OCI-LY1 (cell line): ENCODE data around the gene RNF125.

Source experiments
- H2AFZ ChIP-seq: fragments of 200-600 bp; sonication (generic), shearing (Covaris generic); 2 replicates; pipeline ENCODE4 v1.6.0; 2014; ENCODE audit warnings: antibody characterized with exemption, mild to moderate bottlenecking, low read length
- H3F3A ChIP-seq: fragments of 200-600 bp; sonication (generic), shearing (Covaris generic); 2 replicates; pipeline ENCODE4 v1.6.0; 2014; ENCODE audit warnings: mild to moderate bottlenecking, antibody characterized with exemption, low read length, moderate library complexity; ENCODE audit not compliant: insufficient read depth
- H3K27ac ChIP-seq: fragments of 200-600 bp; sonication (generic); 2 replicates; pipeline ENCODE4 v1.5.1; 2014; ENCODE audit warnings: low read length, mixed run types, mild to moderate bottlenecking, low read depth; ENCODE audit not compliant: poor library complexity, severe bottlenecking
- H3K27me3 ChIP-seq: fragments of 200-600 bp; sonication (generic); 2 replicates; pipeline ENCODE4 v1.6.0; 2014; ENCODE audit warnings: antibody characterized with exemption, mild to moderate bottlenecking, low read length, moderate library complexity; ENCODE audit not compliant: insufficient read depth
- H3K36me3 ChIP-seq: fragments of 200-600 bp; sonication (generic); 2 replicates; pipeline ENCODE4 v1.6.1; 2014; ENCODE audit warnings: mild to moderate bottlenecking, antibody characterized with exemption, low read length, moderate library complexity, mixed read lengths; ENCODE audit not compliant: insufficient read depth
- H3K4me1 ChIP-seq: fragments of 200-600 bp; sonication (generic); 2 replicates; pipeline ENCODE4 v1.5.1; 2014; ENCODE audit warnings: mild to moderate bottlenecking, low read length, moderate library complexity; ENCODE audit not compliant: insufficient read depth, severe bottlenecking
- H3K4me2 ChIP-seq: fragments of 200-600 bp; sonication (generic), shearing (Covaris generic); 2 replicates; pipeline ENCODE4 v1.6.1; 2014; ENCODE audit warnings: low read length
- H3K4me3 ChIP-seq: fragments of 200-600 bp; sonication (generic); 2 replicates; pipeline ENCODE4 v1.5.1; 2014; ENCODE audit warnings: low read length, low read depth, mild to moderate bottlenecking, mixed read lengths; ENCODE audit not compliant: poor library complexity, severe bottlenecking
- H3K79me2 ChIP-seq: fragments of 200-600 bp; shearing (Covaris generic); 2 replicates; pipeline ENCODE4 v1.6.1; 2016; ENCODE audit warnings: mixed run types, low read length, mixed read lengths; ENCODE audit not compliant: insufficient read depth
- H3K9ac ChIP-seq: fragments of 200-600 bp; sonication (generic), shearing (Covaris generic); 2 replicates; pipeline ENCODE4 v1.6.1; 2014; ENCODE audit warnings: mild to moderate bottlenecking, low read length, mixed read lengths
- H3K9me2 ChIP-seq: fragments of 200-600 bp; sonication (generic), shearing (Covaris generic); 2 replicates; pipeline ENCODE4 v1.6.1; 2014; ENCODE audit warnings: low read depth, mild to moderate bottlenecking, low read length, mixed read lengths
- H3K9me3 ChIP-seq: fragments of 200-600 bp; shearing (Covaris generic); 2 replicates; pipeline ENCODE4 v1.6.1; 2014; ENCODE audit warnings: low read length, mixed read lengths
- H4K20me1 ChIP-seq: fragments of 200-600 bp; sonication (generic), shearing (Covaris generic); 2 replicates; pipeline ENCODE4 v1.6.0; 2016; ENCODE audit warnings: mild to moderate bottlenecking, low read length; ENCODE audit not compliant: insufficient read depth
- CTCF ChIP-seq: fragments of 200-600 bp; sonication (generic), shearing (Covaris generic); IDR thresholded peaks from 2 replicates; pipeline ENCODE4 v1.5.1; 2017; ENCODE audit warnings: mild to moderate bottlenecking, antibody characterized with exemption, low read length, moderate library complexity, mixed read lengths
- EZH2 ChIP-seq: fragments of 200-600 bp; sonication (generic), shearing (Covaris generic); IDR thresholded peaks from 2 replicates; pipeline ENCODE4 v1.8.0; 2017; ENCODE audit warnings: borderline replicate concordance, mixed run types, mild to moderate bottlenecking, antibody characterized with exemption, low read length, moderate library complexity, mixed read lengths

Gene RNF125

GRCh38 chr18:31976242-31976641 lies 42.4 kb upstream of the RNF125 start:
- H3K9ac ChIP-seq: no peak overlapping the region
- no peak overlapping the region for H3K4me3 ChIP-seq
- H3K27ac ChIP-seq: no peak overlapping the region
- H4K20me1 ChIP-seq: no peaks in the 10 kb centered on the region
- H3K79me2 ChIP-seq: no peaks in the 10 kb centered on the region
- no peaks in the 10 kb centered on the region for H3K4me1 ChIP-seq
- no peak overlapping the region for H3K4me2 ChIP-seq
- no peak overlapping the region for H2AFZ ChIP-seq
- no peaks in the 10 kb centered on the region for H3K9me2 ChIP-seq
- TF ChIP-seq CTCF: no peak
- no peak for TF ChIP-seq EZH2
- no peaks in the 10 kb centered on the region for H3K27me3 ChIP-seq
- peaks cover 9% of the 10 kb centered on the region; the same call in 1 of the 2 replicates for H3K9me3 ChIP-seq
- H3F3A ChIP-seq: no peaks in the 10 kb centered on the region
- no peaks in the 10 kb centered on the region for H3K36me3 ChIP-seq

- Histone ChIP-seq H4K20me1 (no peaks in the 10 kb centered on the region), H2AFZ (no peak overlapping the region), H3K4me3 (no peak overlapping the region), H3K27ac (no peak overlapping the region), H3K79me2 (no peaks in the 10 kb centered on the region), H3K9me2 (no peaks in the 10 kb centered on the region), H3K9ac (no peak overlapping the region), H3F3A (no peaks in the 10 kb centered on the region), H3K27me3 (no peaks in the 10 kb centered on the region), H3K4me1 (no peaks in the 10 kb centered on the region), H3K9me3 (peaks cover 9% of the 10 kb centered on the region; the same call in 1 of the 2 replicates), H3K4me2 (no peak overlapping the region), H3K36me3 (no peaks in the 10 kb centered on the region)
- peak; percentile 72 for TF ChIP-seq CTCF
- TF ChIP-seq EZH2: no peak
Observed at GRCh38 chr18:31977270-31977872, 41.3 kb upstream of the RNF125 start.

- no peaks in the 10 kb centered on the region for H3K27me3 ChIP-seq
- no peak overlapping the region for H3K27ac ChIP-seq
- no peaks in the 10 kb centered on the region for H3K36me3 ChIP-seq
- no peak overlapping the region for H3K4me2 ChIP-seq
- H3K4me1 ChIP-seq: no peaks in the 10 kb centered on the region
- peaks cover 8% of the 10 kb centered on the region; the same call in 1 of the 2 replicates for H3K9me3 ChIP-seq
- H3F3A ChIP-seq: no peaks in the 10 kb centered on the region
- no peak overlapping the region for H2AFZ ChIP-seq
- no peak for TF ChIP-seq CTCF
- H3K9me2 ChIP-seq: no peaks in the 10 kb centered on the region
- H3K79me2 ChIP-seq: no peaks in the 10 kb centered on the region
- no peak overlapping the region for H3K4me3 ChIP-seq
- H3K9ac ChIP-seq: no peak overlapping the region
- no peaks in the 10 kb centered on the region for H4K20me1 ChIP-seq
Observed at GRCh38 chr18:31978616-31979015, 40.0 kb upstream of the RNF125 start.
